Body of pancreas (tissue), 4 donors: Measurements from ENCODE around the gene MATR3. TPM values are rescaled to one million over a fixed set of nuclear protein-coding genes. Genes with fewer than 3 reads are reported as not detected.

Experiments used
- ATAC-seq: fragments of 150-250 bp; one replicate; pipeline ENCODE4 v1.9.1; 2016
- DNase-seq, 4 donors: peaks; one replicate each; pipeline ENCODE4 v3.0.0-alpha.2; 2019
- H3K27ac ChIP-seq, 4 donors: fragments of 200-600 bp; sonication (generic); 1 replicate in 3 of 4; 2 replicates in 1 of 4; pipeline versions ENCODE4 v1.5.1 to v1.6.1; 2016 to 2019; ENCODE audit warnings: mild to moderate bottlenecking in 1 of 4, mixed read lengths in 1 of 4, moderate library complexity in 1 of 4
- H3K27me3 ChIP-seq, 2 donors: fragments of 200-600 bp; sonication (generic); one replicate each; pipeline ENCODE4 v1.6.0; 2016; ENCODE audit warnings: mild to moderate bottlenecking in 1 of 2
- H3K36me3 ChIP-seq, 2 donors: fragments of 200-600 bp; sonication (generic); replicated peaks in 1 of 2; 2 replicates each; pipeline ENCODE4 v1.5.1; 2016; ENCODE audit warnings: low read depth in 2 of 2; ENCODE audit not compliant: insufficient read depth in 1 of 2
- H3K4me1 ChIP-seq: fragments of 200-600 bp; sonication (generic); one replicate; pipeline ENCODE4 v1.6.0; 2016
- H3K4me3 ChIP-seq, 2 donors: fragments of 200-600 bp; sonication (generic); 1 replicate in 1 of 2; 2 replicates in 1 of 2; pipeline ENCODE4 v1.5.1; 2016 to 2019
- H3K9me3 ChIP-seq, 3 donors: fragments of 200-600 bp; sonication (generic); 1 replicate in 2 of 3; 2 replicates in 1 of 3; pipeline ENCODE4 v1.5.1; 2016
- CTCF ChIP-seq, 7 experiments: fragments of 450-650 bp in 4 of 7; fragments of 200-600 bp in 3 of 7; sonication (generic) in 3 of 7; IDR thresholded peaks; one replicate each; pipeline ENCODE4 v1.5.1; 2016 to 2019; ENCODE audit warnings: antibody characterized with exemption in 7 of 7
- POLR2A ChIP-seq, 3 donors: fragments of 450-650 bp; IDR thresholded peaks; one replicate each; pipeline ENCODE4 v1.6.1; 2016; ENCODE audit warnings: antibody characterized with exemption in 3 of 3, mild to moderate bottlenecking in 2 of 3
- WGBS, 2 donors: methylation state at CpG; one replicate each; pipeline ENCODE4 v1.1.5; 2017; 5-methylcytosine and 5-hydroxymethylcytosine counted together
- intact Hi-C: fragments of 100-400 bp; cut with DNase I; formaldehyde crosslinking; loops from one replicate; pipeline ENCODE4 v1.15.1; 2023
- small RNA-seq: library from RNA; depleted of rRNA; stranded (forward); fragments of <200 nt; gene quantifications from one replicate; pipeline ENCODE3, GENCODE V24; 2016
- total RNA-seq, 2 donors: library from RNA; depleted of rRNA; stranded (reverse); fragments of >200 nt; gene quantifications; one replicate each; pipeline ENCODE4 v1.1.0, GENCODE V29; 2016

MATR3 gene
- total RNA-seq, 2 donors from 2014 or later: 99.2 to 160 TPM

DNA sequence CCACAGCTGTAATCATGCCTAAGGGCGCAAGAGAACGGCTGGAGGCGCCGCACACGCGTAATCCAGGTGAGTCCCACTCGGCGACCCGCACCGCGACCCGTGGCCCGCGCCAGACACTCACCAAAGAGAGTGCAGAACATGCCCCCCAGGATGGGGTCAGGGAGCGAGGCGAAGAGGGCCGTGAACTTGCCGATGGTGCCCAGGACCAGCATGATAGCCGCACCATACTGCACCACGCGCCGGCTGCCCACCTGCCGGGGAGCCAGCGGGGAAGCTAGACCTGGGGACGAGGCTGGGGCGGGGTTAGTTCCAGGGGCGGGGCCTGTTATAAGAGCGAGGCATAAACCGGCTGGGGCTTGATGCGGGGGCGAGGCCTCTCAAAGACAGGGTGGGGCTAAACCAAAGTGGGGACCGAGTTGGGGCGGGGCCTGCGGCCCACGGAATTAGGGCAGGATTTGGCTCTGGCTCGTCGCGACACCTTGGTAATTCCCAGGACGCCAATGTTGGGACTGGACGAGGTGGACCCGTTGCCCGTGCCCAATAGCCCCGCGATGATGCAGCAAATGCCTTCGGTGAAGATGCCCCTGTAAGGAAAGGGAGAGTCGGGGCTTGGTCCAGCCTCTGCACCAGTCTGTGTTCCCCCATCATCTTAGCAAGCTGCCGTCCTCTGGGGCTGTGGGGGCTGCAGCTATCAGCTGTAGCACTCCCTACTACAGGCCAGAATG, 84.7 kb downstream of the MATR3 start:
- Histone ChIP-seq H3K27ac (no peak overlapping the region), H3K36me3 (no peaks in the 10 kb centered on the region), H3K4me3 (no peak overlapping the region), H3K9me3 (no peaks in the 10 kb centered on the region), H3K27me3 (no peaks in the 10 kb centered on the region), H3K4me1 (peaks cover 18% of the 10 kb centered on the region)
- TF ChIP-seq POLR2A (IDR thresholded peaks at IDR 0.05) (no peak), CTCF (IDR thresholded peaks at IDR 0.05) (no peak)
- intact Hi-C loops: no loop called here
- 78 to 87% methylated on average over 32 to 38 of the region's 47 CpGs for WGBS, 2 donors
- DNase-seq (no peak), ATAC-seq (no peak)

- no peak overlapping the region for H3K27ac ChIP-seq
- 76 to 84% methylated on average over 11 to 13 of the region's 13 CpGs for WGBS, 2 donors
- no peaks in the 10 kb centered on the region for H3K27me3 ChIP-seq
- no peaks in the 10 kb centered on the region for H3K9me3 ChIP-seq
- H3K4me1 ChIP-seq: peaks cover 18% of the 10 kb centered on the region
- ATAC-seq (no peak), DNase-seq (no peak)
- no peak for TF ChIP-seq CTCF (IDR thresholded peaks at IDR 0.05)
- no peak for TF ChIP-seq POLR2A (IDR thresholded peaks at IDR 0.05)
- no peaks in the 10 kb centered on the region for H3K36me3 ChIP-seq
- intact Hi-C loops: no loop called here
- H3K4me3 ChIP-seq: no peak overlapping the region
Observed at GRCh38 chr5:139378941-139379361, 85.4 kb downstream of the MATR3 start.

- TF ChIP-seq POLR2A (IDR thresholded peaks at IDR 0.05) (no peak), CTCF (IDR thresholded peaks at IDR 0.05) (no peak)
Observed at GRCh38 chr5:139379626-139380449, 86.3 kb downstream of the MATR3 start.

More at GRCh38 chr5:139379626-139380449, 86.3 kb downstream of the MATR3 start:
- H3K36me3 ChIP-seq: no peaks in the 10 kb centered on the region
- no peak for ATAC-seq
- no peak for DNase-seq
- no peaks in the 10 kb centered on the region for H3K27me3 ChIP-seq
- no peaks in the 10 kb centered on the region for H3K9me3 ChIP-seq
- WGBS, 2 donors: 78 to 80% methylated on average over 11 to 15 of the region's 15 CpGs
- H3K27ac ChIP-seq: no peak overlapping the region
- intact Hi-C loops: no loop called here
- no peak overlapping the region for H3K4me3 ChIP-seq
- peaks cover 25% of the 10 kb centered on the region for H3K4me1 ChIP-seq

Small RNAs within 50 kb of the gene (small RNA-seq; reads per million reads assigned to genes)
- gene RNA5SP195: not detected
- gene SNORA74A: 27.7 reads per million, percentile 94 among the genes with 10 or more reads in this experiment
- gene SNORA74D: 78.2 reads per million, percentile 96 among the genes with 10 or more reads in this experiment

Other genes with a start within 250 kb of the MATR3 start
- gene SIL1, start 95.4 kb upstream of the MATR3 start, total RNA-seq: 100 to 1,000 TPM in 1 of 2 donors, 10 to 100 TPM in 1; 57.6 to 124 TPM
- gene PAIP2, start 48.1 kb downstream of the MATR3 start, total RNA-seq: 10 to 100 TPM; 29.0 to 54.2 TPM
- gene SLC23A1, start 89.6 kb downstream of the MATR3 start, total RNA-seq: under 1 TPM; 0.66 to 0.78 TPM
- 10 to 100 TPM in 1 of 2 donors, not detected in 1; 12.2 TPM for gene MZB1, start 96.2 kb downstream of the MATR3 start, total RNA-seq
- 1 to 10 TPM in 1 of 2 donors, under 1 TPM in 1; 0.52 to 1.3 TPM for gene PROB1, start 101.4 kb downstream of the MATR3 start, total RNA-seq
- gene SPATA24, start 110.3 kb downstream of the MATR3 start, total RNA-seq: 10 to 100 TPM in 1 of 2 donors, not detected in 1; 18.9 TPM
- gene DNAJC18, start 145.8 kb downstream of the MATR3 start, total RNA-seq: 1 to 10 TPM; 1.6 to 3.0 TPM
- 1 to 10 TPM; 2.6 to 6.2 TPM for gene ECSCR, start 169.0 kb downstream of the MATR3 start, total RNA-seq
- not detected for gene SMIM33, start 177.3 kb downstream of the MATR3 start, total RNA-seq
- gene STING1, start 189.0 kb downstream of the MATR3 start, total RNA-seq: 10 to 100 TPM in 1 of 2 donors, 1 to 10 TPM in 1; 6.7 to 24.4 TPM